Measurements from ENCODE around the gene EIF4E3. TPM values are rescaled to one million over a fixed set of nuclear protein-coding genes. Genes with fewer than 3 reads are reported as not detected.

Gene EIF4E3
- polyA plus RNA-seq, 1 donor from 2014 or later, result 11.4 TPM

- Histone ChIP-seq H3K4me2 (ENCODE audit: low read length) (no peak overlapping the region), H3K9me3 (ENCODE audit: low read length) (no peaks in the 10 kb centered on the region)
Observed at GRCh38 chr3:71708476-71709105, 16.6 kb downstream of the EIF4E3 start.

DNA sequence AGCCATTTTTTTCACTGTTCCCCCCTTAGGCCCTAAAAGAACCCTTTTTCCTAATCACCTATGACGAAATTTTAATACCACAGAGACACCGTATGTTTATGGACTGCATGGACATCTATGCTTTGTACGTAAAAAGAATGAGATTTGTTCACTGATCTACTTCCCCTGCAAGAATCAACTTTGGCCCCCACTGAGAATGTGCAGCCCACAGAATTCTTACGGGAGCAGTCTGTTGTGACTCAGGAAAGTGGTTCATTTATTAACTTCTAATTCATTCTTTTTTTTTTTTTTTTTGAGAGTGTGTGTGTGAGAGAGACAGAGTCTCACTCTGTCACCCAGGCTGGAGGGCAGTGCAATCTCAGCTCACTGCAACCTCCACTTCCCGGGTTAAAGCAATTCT, 17.6 kb downstream of the EIF4E3 start:
- TF ChIP-seq EP300 (conservative IDR thresholded peaks at IDR 0.05; ENCODE audit: poor library complexity, severe bottlenecking) (no peak), POLR2AphosphoS5 (IDR thresholded peaks at IDR 0.05) (no peak), REST (IDR thresholded peaks at IDR 0.05; ENCODE audit: borderline replicate concordance) (no peak), EZH2 (IDR thresholded peaks at IDR 0.05; ENCODE audit: borderline replicate concordance, insufficient read depth, low read length, poor library complexity, severe bottlenecking) (no peak), MXI1 (conservative IDR thresholded peaks at IDR 0.05; ENCODE audit: poor library complexity, severe bottlenecking) (no peak), SMC3 (conservative IDR thresholded peaks at IDR 0.05; ENCODE audit: poor library complexity) (no peak), TAF1 (IDR thresholded peaks at IDR 0.05; ENCODE audit: low read depth) (no peak), RAD21 (conservative IDR thresholded peaks at IDR 0.05) (no peak)
- TF ChIP-seq, protein P1, sequence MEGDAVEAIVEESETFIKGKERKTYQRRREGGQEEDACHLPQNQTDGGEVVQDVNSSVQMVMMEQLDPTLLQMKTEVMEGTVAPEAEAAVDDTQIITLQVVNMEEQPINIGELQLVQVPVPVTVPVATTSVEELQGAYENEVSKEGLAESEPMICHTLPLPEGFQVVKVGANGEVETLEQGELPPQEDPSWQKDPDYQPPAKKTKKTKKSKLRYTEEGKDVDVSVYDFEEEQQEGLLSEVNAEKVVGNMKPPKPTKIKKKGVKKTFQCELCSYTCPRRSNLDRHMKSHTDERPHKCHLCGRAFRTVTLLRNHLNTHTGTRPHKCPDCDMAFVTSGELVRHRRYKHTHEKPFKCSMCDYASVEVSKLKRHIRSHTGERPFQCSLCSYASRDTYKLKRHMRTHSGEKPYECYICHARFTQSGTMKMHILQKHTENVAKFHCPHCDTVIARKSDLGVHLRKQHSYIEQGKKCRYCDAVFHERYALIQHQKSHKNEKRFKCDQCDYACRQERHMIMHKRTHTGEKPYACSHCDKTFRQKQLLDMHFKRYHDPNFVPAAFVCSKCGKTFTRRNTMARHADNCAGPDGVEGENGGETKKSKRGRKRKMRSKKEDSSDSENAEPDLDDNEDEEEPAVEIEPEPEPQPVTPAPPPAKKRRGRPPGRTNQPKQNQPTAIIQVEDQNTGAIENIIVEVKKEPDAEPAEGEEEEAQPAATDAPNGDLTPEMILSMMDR (IDR thresholded peaks at IDR 0.05; ENCODE audit: poor library complexity, severe bottlenecking), result no peak
- no peaks in the 10 kb centered on the region for H3K36me3 ChIP-seq (ENCODE audit: insufficient read depth, low read length)
- no peak overlapping the region for H3K9ac ChIP-seq (ENCODE audit: low read length)
- no peak overlapping the region for H3K4me3 ChIP-seq (ENCODE audit: low read length)
- H3K4me2 ChIP-seq (ENCODE audit: low read length), result no peak overlapping the region
- H3K9me3 ChIP-seq (ENCODE audit: low read length), result no peaks in the 10 kb centered on the region
- H3K27ac ChIP-seq (ENCODE audit: low read length), result no peak overlapping the region
- no peaks in the 10 kb centered on the region for H3F3A ChIP-seq (ENCODE audit: insufficient read depth, low read length, poor library complexity, severe bottlenecking)
- no peaks in the 10 kb centered on the region for H3K9me2 ChIP-seq (ENCODE audit: insufficient read depth, low read length)
- no peak overlapping the region for H2AFZ ChIP-seq (ENCODE audit: low read depth, low read length)
- H3K27me3 ChIP-seq (ENCODE audit: insufficient read depth, low read depth, low read length), result no peaks in the 10 kb centered on the region
- H3K79me2 ChIP-seq (replicated peaks; ENCODE audit: insufficient read depth, low read length), result no peaks in the 10 kb centered on the region
- H4K20me1 ChIP-seq (ENCODE audit: insufficient read depth), result no peaks in the 10 kb centered on the region

More at GRCh38 chr3:71708476-71709105, 16.6 kb downstream of the EIF4E3 start:
- H3K27ac ChIP-seq (ENCODE audit: low read length), result no peak overlapping the region
- no peaks in the 10 kb centered on the region for H4K20me1 ChIP-seq (ENCODE audit: insufficient read depth)
- no peak overlapping the region for H2AFZ ChIP-seq (ENCODE audit: low read depth, low read length)
- no peak overlapping the region for H3K4me3 ChIP-seq (ENCODE audit: low read length)
- no peaks in the 10 kb centered on the region for H3F3A ChIP-seq (ENCODE audit: insufficient read depth, low read length, poor library complexity, severe bottlenecking)
- no peak for TF ChIP-seq MXI1 (conservative IDR thresholded peaks at IDR 0.05; ENCODE audit: poor library complexity, severe bottlenecking)
- no peak overlapping the region for H3K9ac ChIP-seq (ENCODE audit: low read length)
- no peaks in the 10 kb centered on the region for H3K36me3 ChIP-seq (ENCODE audit: insufficient read depth, low read length)
- no peaks in the 10 kb centered on the region for H3K27me3 ChIP-seq (ENCODE audit: insufficient read depth, low read depth, low read length)
- no peaks in the 10 kb centered on the region for H3K79me2 ChIP-seq (replicated peaks; ENCODE audit: insufficient read depth, low read length)
- no peaks in the 10 kb centered on the region for H3K9me2 ChIP-seq (ENCODE audit: insufficient read depth, low read length)

Data from neural cell (in vitro differentiated cells).